Ovary (tissue), 9 donors: ENCODE measurements around the gene TM4SF4. TPM values are rescaled to one million over a fixed set of nuclear protein-coding genes. Genes with fewer than 3 reads are reported as not detected.

Experiments
- DNase-seq, 5 donors: peaks; one replicate each; pipeline ENCODE4 v3.0.0-alpha.2; 2019 to 2020
- H3K27ac ChIP-seq, 2 donors: fragments of 200-600 bp; one replicate each; pipeline versions ENCODE4 v1.5.1 to v1.8.0; 2019 to 2022
- H3K27me3 ChIP-seq: fragments of 200-600 bp; one replicate; pipeline ENCODE4 v1.8.0; 2022
- H3K36me3 ChIP-seq: fragments of 200-600 bp; sonication (generic); one replicate; pipeline ENCODE4 v1.5.1; 2019
- H3K4me1 ChIP-seq: one replicate; pipeline ENCODE4 v1.8.1; 2013; ENCODE audit warnings: mild to moderate bottlenecking, moderate library complexity; ENCODE audit not compliant: insufficient read depth
- H3K4me3 ChIP-seq: fragments of 200-600 bp; sonication (generic); one replicate; pipeline ENCODE4 v1.5.1; 2017
- H3K9me3 ChIP-seq, 2 donors: fragments of 200-600 bp in 1 of 2; sonication (generic) in 1 of 2; one replicate each; pipeline versions ENCODE4 v1.5.1 to v1.8.1; 2013 to 2019; ENCODE audit warnings: mild to moderate bottlenecking in 1 of 2, moderate library complexity in 1 of 2
- EP300 ChIP-seq: sonication (generic); formaldehyde crosslinking; IDR thresholded peaks from one replicate; pipeline ENCODE4 v1.6.1; 2017; ENCODE audit warnings: antibody characterized with exemption
- POLR2A ChIP-seq: fragments of 450-650 bp; IDR thresholded peaks from one replicate; pipeline ENCODE4 v1.6.1; 2017; ENCODE audit warnings: antibody characterized with exemption, mild to moderate bottlenecking, moderate library complexity
- WGBS, 3 donors: extraction: QIAGEN DNeasy Blood & Tissue Kit in 1 of 3; methylation state at CpG; one replicate each; pipeline versions ENCODE4 v1.1.5 to v1.1.7; 2013 to 2017; 5-methylcytosine and 5-hydroxymethylcytosine counted together
- intact Hi-C, 4 donors: fragments of 100-400 bp; cut with DNase I; formaldehyde crosslinking; loops; one replicate each; pipeline versions ENCODE4 v1.11.0 to v1.15.1; 2022 to 2023
- polyA plus RNA-seq, 2 donors: library from polyadenylated mRNA; stranded (reverse); fragments of 200-250 nt in 1 of 2; fragments of 350-450 nt in 1 of 2; fragmentation: Illumina TruSeq in 1 of 2; extraction: RNeasy Lipid Tissue Mini Kit (QIAGEN cat#74804) in 1 of 2; gene quantifications; one replicate each; pipeline ENCODE4 v1.2.3, GENCODE V29; 2013 to 2014
- total RNA-seq, 7 donors: library from RNA; depleted of rRNA in 2 of 7; stranded (reverse); fragments of >200 nt in 2 of 7; fragmentation: NEBNext Ultra II Directional in 3 of 7; extraction: Animal tissue kit (Norgen Biotek cat#: 25700) in 3 of 7; gene quantifications; one replicate each; pipeline versions ENCODE4 v1.1.0 to v1.2.4, GENCODE V29; 2016 to 2023
- TF ChIP-seq, protein P1 (sequence below), 3 donors: fragments of 450-650 bp in 2 of 3; fragments of 200-600 bp in 1 of 3; IDR thresholded peaks; one replicate each; pipeline versions ENCODE4 v1.5.1 to v1.8.0; 2016 to 2022; ENCODE audit warnings: antibody characterized with exemption in 3 of 3, mild to moderate bottlenecking in 1 of 3
- donor health status: DM: no; HTN: no; CAD: no; lungs with moderate emphysema.
- donor health status: DM: no; HTN: no; CAD: no.
- donor health status: Bipolar disorder and iron deficiency.
- donor health status: DM: yes; HTN: yes; CAD: no.
- donor health status: DM: no; HTN: no; CAD: no.
- donor health status: DM: yes; HTN: yes; CAD: no.

Gene TM4SF4
- total and polyA plus RNA-seq, 9 donors, result 0.10 to 6.9 (median 4.5) TPM; not detected in 4

DNA sequence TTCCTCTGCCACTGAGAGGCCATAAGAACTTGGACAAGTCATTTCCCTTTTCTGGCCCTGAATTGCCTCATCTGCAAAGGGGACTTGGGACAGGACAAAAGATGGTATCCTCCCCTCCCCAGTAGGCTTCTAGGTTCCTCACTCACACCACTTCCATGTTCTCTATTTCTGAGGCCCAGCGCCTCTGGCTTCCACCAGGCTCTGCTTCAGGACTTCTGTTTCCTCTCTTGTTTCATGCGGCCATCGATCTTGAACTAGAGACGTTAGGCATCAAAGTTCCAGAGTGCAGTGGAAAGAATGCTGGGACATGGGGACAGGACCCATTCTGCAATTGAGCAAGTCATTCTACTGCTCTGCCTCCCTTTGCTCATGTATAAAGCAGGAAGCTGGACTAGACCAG lies 1.7 kb downstream of the TM4SF4 start:
- no peak overlapping the region for H3K27ac ChIP-seq
- peaks cover 3% of the 10 kb centered on the region for H3K4me1 ChIP-seq
- H3K4me3 ChIP-seq, result no peak overlapping the region
- no peak for DNase-seq
- no peaks in the 10 kb centered on the region for H3K27me3 ChIP-seq
- no peak for TF ChIP-seq POLR2A
- TF ChIP-seq EP300, result no peak
- TF ChIP-seq, protein P1, sequence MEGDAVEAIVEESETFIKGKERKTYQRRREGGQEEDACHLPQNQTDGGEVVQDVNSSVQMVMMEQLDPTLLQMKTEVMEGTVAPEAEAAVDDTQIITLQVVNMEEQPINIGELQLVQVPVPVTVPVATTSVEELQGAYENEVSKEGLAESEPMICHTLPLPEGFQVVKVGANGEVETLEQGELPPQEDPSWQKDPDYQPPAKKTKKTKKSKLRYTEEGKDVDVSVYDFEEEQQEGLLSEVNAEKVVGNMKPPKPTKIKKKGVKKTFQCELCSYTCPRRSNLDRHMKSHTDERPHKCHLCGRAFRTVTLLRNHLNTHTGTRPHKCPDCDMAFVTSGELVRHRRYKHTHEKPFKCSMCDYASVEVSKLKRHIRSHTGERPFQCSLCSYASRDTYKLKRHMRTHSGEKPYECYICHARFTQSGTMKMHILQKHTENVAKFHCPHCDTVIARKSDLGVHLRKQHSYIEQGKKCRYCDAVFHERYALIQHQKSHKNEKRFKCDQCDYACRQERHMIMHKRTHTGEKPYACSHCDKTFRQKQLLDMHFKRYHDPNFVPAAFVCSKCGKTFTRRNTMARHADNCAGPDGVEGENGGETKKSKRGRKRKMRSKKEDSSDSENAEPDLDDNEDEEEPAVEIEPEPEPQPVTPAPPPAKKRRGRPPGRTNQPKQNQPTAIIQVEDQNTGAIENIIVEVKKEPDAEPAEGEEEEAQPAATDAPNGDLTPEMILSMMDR (IDR thresholded peaks at IDR 0.05), result no peak
- intact Hi-C loops, result loop anchor here in 3 of 4 donors (10.0 kb wide), 3 partner anchors 111 to 351 kb away; partner anchors contain the start of gene HPS3 (in 1 of the 3)
- no peaks in the 10 kb centered on the region for H3K36me3 ChIP-seq
- WGBS, 3 donors, result 96% methylated on average over 4 of the region's 4 CpGs
- H3K9me3 ChIP-seq, result no peaks in the 10 kb centered on the region

DNA sequence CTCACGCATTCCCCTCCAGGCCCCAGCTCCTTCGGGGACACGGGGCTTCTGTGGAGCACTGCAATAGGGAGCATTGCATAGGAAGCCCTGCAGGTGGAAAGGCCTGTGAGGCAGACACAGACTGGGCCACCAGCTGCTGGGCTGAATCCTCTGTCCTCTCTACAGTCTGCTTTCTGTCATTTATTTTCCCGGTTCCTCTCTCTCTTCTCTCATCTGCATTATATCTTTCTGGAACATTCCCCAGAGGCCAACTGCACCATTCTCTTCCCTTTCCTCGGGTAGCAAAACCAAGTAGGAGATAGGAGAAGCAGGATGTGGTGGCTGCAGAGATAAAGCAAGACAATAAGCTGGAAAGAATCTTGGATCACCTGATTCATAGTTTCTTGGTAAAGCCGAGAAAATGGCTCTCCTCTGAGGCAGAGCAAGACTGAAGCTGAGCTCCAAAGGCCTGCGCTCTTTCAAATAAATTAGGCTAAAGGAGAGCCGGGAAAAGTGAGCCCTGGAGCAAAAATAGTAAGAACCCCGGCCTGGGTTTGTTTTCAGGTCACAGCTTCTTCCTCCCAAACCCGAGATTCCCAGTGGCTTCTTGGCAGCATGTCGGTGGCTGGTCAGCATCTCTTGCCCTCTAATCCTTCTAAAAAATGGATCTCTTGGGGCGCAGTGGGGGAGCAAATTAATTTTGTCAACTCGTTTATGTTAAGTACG lies 5.3 kb downstream of the TM4SF4 start:
- intact Hi-C loops, result loop anchor here in 3 of 4 donors (2.0 to 10.0 kb wide), 4 partner anchors 83 to 355 kb away; partner anchors contain the start of gene HPS3 (in 2 of the 3)
- Histone ChIP-seq H3K9me3 (no peaks in the 10 kb centered on the region), H3K4me3 (no peak overlapping the region), H3K36me3 (no peaks in the 10 kb centered on the region), H3K4me1 (no peaks in the 10 kb centered on the region), H3K27me3 (no peaks in the 10 kb centered on the region), H3K27ac (no peak overlapping the region)
- DNase-seq, result no peak
- TF ChIP-seq EP300 (no peak), POLR2A (no peak)
- 57 to 69% (median 62%) methylated on average over 14 of the region's 14 CpGs for WGBS, 3 donors

DNA sequence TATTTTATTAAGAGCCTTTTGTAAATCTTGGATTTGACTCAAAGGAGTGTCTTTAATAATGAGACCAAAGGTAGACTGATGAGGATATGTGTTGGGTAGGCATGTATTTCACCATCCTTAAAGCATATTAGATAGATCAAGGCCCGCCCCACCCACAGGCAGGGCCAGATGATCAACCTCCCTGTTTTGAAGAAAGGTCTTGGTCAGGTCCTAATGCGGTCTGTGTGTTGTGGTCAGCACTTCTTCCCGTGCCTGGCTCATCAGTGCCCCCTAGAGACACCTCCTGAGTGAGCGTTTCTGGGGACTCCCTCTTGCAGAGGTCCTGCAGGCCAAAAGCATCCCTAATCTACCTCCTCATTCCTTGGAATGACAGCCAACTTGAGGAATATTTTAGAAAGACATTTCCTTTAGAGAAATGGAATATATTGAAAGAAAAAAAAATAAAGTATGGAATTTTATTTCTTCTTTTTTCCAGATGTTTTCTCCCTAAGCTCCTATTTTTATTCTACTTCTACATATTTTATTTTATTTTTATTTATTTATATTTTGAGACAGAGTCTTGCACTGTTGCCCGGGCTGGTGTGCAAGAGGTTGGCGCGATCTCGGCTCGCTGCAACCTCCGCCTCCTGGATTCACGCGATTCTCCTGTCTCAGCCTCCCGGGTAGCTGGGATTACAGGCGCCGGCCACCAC lies 6.0 kb downstream of the TM4SF4 start:
- H3K27ac ChIP-seq, result no peak overlapping the region
- intact Hi-C loops, result loop anchor here in 1 of 4 donors (10.0 kb wide), 1 partner anchor 356 kb away; the partner anchor contains the start of gene HPS3
- H3K36me3 ChIP-seq, result no peaks in the 10 kb centered on the region
- peak; percentile 55 to 81 (median 70) for DNase-seq
- no peaks in the 10 kb centered on the region for H3K9me3 ChIP-seq
- H3K27me3 ChIP-seq, result no peaks in the 10 kb centered on the region
- TF ChIP-seq POLR2A (no peak), EP300 (no peak)
- TF ChIP-seq, protein P1 (IDR thresholded peaks at IDR 0.05), result peak; percentile 26 to 71 (median 26)
- no peaks in the 10 kb centered on the region for H3K4me1 ChIP-seq
- H3K4me3 ChIP-seq, result no peak overlapping the region
- WGBS, 3 donors, result 72 to 78% (median 72%) methylated on average over 15 of the region's 15 CpGs

- H3K4me1 ChIP-seq, result no peaks in the 10 kb centered on the region
- no peaks in the 10 kb centered on the region for H3K9me3 ChIP-seq
- H3K27ac ChIP-seq, result no peak overlapping the region
- no peaks in the 10 kb centered on the region for H3K36me3 ChIP-seq
- no peaks in the 10 kb centered on the region for H3K27me3 ChIP-seq
- WGBS, 3 donors, result 85 to 89% (median 87%) methylated on average over 3 of the region's 3 CpGs
- no peak overlapping the region for H3K4me3 ChIP-seq
- no peak for DNase-seq
- intact Hi-C loops, result loop anchor here in 1 of 4 donors (10.0 kb wide), 1 partner anchor 356 kb away; the partner anchor contains the start of gene HPS3
- TF ChIP-seq POLR2A (no peak), EP300 (no peak)
- TF ChIP-seq, protein P1 (IDR thresholded peaks at IDR 0.05), result no peak
These were observed 6.6 kb downstream of the TM4SF4 start for GRCh38 chr3:149481056-149481455.
